Activated CD4-positive, CD25-positive, alpha-beta regulatory T cell treated with anti-CD3 and anti-CD28 coated beads, Interleukin-2, amount 50 U/mL, for 72 hours (primary cell): ENCODE measurements around the gene FZD7.

Experiments
- DNase-seq: peaks from one replicate; pipeline ENCODE4 v3.0.0; 2021

The FZD7 gene

GRCh38 chr2:202038471-202039277 is 5.0 kb downstream of the FZD7 start:
- DNase-seq: no peak

DNA sequence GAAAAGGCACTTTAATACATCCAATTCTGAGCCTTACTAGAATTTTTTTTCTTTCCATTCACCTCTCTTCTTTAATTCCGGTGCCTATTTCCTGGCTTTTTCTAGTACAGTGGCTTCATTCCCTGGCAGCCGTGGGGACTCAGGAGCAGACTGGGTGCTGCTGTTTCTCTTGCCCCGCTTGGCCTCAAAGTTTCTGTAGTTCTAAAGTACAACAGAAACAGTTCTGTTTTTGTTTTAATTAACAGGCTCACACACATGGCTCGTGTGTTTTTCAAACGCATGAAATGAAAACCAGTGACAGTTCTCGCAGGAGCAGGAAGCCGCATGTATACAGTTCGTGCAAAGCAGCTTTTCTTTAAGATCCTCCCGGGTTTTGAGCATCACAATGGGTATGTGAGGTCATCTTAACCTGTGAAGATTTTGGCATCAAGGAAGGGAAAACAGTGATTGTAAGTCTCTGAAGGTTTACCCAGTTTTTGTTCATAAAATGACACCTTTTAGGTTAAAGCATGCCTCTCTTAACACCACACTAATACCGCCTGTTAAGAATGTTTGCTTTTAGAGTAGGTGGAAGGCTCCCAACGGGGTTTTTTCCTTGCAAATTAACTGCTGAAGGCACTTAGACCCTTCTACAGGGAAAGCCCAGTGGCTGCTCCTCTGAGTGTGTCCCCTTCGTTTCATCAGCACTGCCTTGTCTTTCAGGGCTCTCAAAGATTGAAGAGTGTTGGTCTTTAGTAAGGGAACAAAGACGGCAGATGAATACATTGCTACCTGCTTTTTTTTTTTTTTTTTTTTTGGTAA is 5.8 kb downstream of the FZD7 start:
- DNase-seq: no peak

DNA sequence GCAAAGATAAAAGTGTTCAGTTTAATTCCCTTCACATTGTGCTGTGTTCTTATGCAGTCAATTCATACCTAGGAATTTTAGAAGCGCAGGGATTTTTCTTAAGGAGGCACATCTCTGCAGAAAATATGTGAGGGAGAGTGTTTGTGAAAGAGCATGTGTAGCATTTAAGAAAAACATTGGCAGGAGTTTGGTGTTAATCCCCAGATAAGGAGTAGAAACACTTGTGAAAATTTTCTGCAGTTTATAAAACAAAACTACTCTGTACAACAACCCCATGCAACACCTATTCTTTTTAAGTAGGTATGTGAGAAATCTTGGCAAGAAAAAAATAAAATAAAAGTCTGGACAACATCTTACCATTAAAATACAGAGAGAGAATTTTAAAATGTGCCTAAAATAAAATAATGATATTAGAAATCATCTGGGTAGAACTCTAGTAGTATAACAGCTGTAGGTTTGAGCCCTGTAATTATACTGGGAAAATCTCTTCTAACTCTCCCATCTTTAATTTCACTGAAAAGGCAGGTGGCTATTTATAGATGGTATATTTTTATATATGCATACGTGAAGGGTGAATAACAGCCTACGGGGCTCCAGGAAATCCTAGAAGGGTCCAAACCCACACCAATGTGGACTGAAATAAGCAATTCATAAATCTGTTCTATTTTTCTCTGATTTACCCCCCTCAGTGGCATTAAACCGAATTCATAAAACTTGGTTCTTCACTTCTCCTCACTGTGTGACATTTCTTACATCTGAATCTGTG is 6.6 kb downstream of the FZD7 start:
- DNase-seq: no peak

GRCh38 chr2:202042444-202042843 is 8.8 kb downstream of the FZD7 start:
- DNase-seq: no peak

- no peak for DNase-seq
Observed at GRCh38 chr2:202043475-202043874, 9.8 kb downstream of the FZD7 start.

DNA sequence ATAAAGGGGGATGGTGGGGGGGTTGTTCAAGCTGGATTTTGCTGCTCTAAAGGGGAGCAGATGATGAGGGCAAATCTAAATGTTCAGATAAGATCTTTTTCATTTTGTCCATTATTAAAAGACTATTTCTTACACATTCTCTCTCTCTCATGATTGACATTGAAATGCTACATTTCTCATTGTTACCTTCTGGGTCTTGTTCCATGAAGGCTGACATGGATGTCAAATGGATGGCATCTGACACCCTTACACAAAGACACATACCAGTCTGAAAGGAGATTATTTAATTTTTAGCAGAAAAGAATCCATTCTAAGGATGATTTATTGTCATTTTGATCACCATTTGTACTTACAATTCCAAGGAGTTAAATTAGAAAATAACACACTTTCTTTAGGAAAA is 11.1 kb downstream of the FZD7 start:
- no peak for DNase-seq

- DNase-seq: no peak
Observed at GRCh38 chr2:202046572-202046971, 12.9 kb downstream of the FZD7 start.

GRCh38 chr2:202049092-202049728 is 15.6 kb downstream of the FZD7 start:
- DNase-seq: no peak

GRCh38 chr2:202049840-202050239 is 16.2 kb downstream of the FZD7 start:
- no peak for DNase-seq

DNA sequence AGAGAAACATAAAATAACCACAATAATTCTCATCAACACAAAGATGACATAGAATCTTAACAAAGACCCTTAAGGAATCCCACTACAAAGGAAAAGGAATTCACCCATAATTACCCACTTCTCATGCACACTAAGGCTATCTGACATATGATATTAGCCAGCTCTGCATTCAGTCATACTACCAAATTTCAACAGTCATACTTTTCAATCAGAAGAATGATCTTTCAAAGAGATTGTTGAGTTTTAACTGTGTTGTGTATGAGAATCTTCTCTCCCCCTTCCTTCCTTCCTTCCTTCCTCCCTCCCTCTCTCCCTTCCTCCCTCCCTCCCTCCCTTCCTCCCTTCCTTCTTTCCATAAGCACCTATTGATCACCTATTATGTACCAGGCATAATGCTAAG is 17.0 kb downstream of the FZD7 start:
- DNase-seq: no peak

GRCh38 chr2:202051499-202052161 is 18.0 kb downstream of the FZD7 start:
- DNase-seq: no peak

GRCh38 chr2:202052235-202052634 is 18.6 kb downstream of the FZD7 start:
- DNase-seq: no peak

DNA sequence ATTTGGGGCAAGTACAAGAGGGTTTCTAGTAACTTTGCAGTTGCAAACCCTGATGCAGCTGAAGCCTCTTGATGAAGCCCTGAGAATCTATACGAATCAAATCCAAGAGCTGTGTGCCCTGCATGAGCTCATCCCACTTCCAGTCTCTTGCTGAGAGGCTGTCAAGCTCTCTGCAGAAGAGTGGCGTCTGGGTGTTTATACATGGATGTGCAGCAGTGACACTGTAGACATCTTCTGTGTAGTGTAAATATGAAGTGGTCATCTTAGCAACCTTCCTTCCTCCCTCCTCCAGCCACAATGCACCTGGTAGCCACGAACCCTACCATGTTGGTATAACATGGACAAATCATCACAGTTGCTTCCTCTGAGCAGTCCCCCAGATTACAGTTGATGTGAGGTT is 21.0 kb downstream of the FZD7 start:
- no peak for DNase-seq

GRCh38 chr2:202056611-202057010 is 23.0 kb downstream of the FZD7 start:
- no peak for DNase-seq

DNA sequence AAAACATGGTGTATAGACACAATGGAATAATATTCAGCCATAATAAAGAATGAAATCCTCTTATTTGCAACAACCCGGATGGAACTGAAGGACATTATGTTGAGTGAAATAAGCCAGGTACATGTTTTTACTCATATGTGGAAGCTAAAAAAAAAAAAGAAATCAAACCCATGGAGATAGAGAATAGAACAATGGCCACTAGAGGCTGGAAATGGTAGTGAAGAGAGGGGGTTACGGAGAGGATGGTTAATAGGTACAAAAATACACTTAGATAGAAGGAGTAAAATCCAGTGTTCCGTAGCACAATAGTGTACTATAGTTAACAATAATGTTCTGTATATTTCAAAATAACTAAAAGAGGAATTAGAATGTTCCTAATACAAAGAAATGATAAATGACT is 26.6 kb downstream of the FZD7 start:
- DNase-seq: no peak

GRCh38 chr2:202061695-202062094 is 28.0 kb downstream of the FZD7 start:
- DNase-seq: no peak

- no peak for DNase-seq
Observed at GRCh38 chr2:202064171-202064880, 30.7 kb downstream of the FZD7 start.

- no peak for DNase-seq
Observed at GRCh38 chr2:202064881-202065230, 31.2 kb downstream of the FZD7 start.

GRCh38 chr2:202065876-202066275 is 32.2 kb downstream of the FZD7 start:
- no peak for DNase-seq

DNA sequence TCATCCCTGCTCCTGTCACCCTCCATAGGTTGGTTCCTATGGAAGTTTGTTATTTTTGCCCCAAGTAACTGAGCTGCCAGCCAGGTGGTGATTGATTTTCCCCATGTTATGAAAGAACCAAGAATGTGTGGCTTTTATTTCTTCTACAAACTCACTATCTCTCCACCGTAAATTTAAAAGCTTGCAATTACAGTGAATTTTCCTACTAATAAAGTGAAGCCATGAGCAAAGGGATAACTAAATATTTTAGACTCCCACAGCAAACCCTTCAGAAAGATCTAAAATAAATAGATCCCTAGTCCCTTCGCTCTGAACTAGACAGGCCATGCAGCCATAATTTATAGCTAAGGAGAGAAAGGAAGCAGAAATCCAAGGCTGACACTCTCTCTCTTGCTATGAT is 33.2 kb downstream of the FZD7 start:
- DNase-seq: no peak

- DNase-seq: no peak
Observed at GRCh38 chr2:202067589-202067988, 33.9 kb downstream of the FZD7 start.
